Subcutaneous adipose tissue (tissue), 4 donors: ENCODE data around the gene PSTPIP2. TPM values are rescaled to one million over a fixed set of nuclear protein-coding genes. Genes with fewer than 3 reads are reported as not detected.

Experiments
- CTCF ChIP-seq: fragments of 450-650 bp; IDR thresholded peaks from one replicate; pipeline ENCODE4 v1.5.1; 2016; ENCODE audit warnings: low read depth, mild to moderate bottlenecking, control low read depth, antibody characterized with exemption, moderate library complexity
- total RNA-seq, 4 donors: library from RNA; depleted of rRNA; stranded (reverse); fragments of >200 nt; gene quantifications; one replicate each; pipeline ENCODE4 v1.1.0, GENCODE V29; 2016

The PSTPIP2 gene
- total RNA-seq, 4 donors from 2014 or later: 6.4 to 9.0 (median 8.0) TPM

- TF ChIP-seq CTCF: no peak
These were observed 25.9 kb upstream of the PSTPIP2 start, which contains the start of gene ATP5F1A for GRCh38 chr18:46097801-46098615. TSS of gene ATP5F1A (minus strand) at chr18:46098296. CDS start at chr18:46098231, 65 bp downstream.

DNA sequence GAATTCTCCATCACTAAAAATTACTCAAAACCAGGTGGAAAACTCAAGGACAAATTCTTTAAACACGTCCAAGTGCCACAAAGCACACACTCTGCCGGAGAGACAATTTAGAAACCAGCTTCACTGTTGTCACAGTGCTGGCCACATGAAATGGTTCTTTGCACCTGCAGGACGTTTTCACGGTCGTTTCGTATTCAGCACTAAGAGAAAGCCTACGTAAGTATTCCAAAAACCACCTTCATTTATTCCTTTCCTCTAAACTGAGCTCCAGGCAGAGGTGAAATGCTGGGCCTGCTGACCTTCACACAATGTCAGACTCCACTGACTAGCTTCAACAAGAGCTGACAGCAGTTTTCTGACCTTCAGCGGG lies 25.4 kb upstream of the PSTPIP2 start:
- no peak for TF ChIP-seq CTCF

- no peak for TF ChIP-seq CTCF
These were observed 24.7 kb upstream of the PSTPIP2 start for GRCh38 chr18:46096651-46097300.

- TF ChIP-seq CTCF: no peak
These were observed 23.5 kb upstream of the PSTPIP2 start for GRCh38 chr18:46095532-46095931.

DNA sequence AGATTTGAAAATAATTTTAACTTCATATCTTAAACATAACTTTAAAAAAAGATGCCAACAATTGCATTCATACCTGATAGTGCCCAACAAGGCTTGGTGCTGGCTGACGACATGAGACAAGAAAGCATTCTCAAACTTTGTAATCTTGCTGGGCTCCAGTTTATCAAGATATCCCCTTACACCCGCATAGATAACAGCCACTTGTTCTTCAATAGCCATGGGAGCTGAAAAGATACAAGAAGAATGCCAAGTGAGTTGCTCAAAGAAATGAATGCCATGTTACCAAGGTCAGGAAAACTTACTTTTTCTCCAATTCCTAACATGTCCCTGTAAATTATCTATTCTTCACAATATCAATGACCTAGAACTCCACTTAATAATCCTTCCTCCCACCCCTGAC lies 12.4 kb upstream of the PSTPIP2 start:
- no peak for TF ChIP-seq CTCF

DNA sequence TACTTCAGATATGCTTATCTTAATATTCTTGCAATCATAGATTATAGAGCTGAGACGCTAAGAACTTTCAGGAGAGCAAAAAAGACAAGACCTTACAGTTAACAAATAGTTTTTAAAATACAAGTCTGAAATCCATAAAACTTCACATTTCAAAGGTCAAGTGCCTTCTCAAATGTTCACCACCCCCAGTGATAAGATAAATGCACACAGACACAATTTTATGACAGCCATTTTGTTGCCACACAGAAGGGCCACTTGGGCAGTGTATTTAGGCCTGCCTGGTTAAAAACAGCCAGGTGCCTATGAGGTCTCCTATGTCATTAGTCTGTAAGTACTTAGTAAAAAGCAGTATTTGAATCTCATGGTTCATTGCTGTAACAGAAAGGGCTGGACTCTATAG lies 8.1 kb upstream of the PSTPIP2 start:
- TF ChIP-seq CTCF: no peak

DNA sequence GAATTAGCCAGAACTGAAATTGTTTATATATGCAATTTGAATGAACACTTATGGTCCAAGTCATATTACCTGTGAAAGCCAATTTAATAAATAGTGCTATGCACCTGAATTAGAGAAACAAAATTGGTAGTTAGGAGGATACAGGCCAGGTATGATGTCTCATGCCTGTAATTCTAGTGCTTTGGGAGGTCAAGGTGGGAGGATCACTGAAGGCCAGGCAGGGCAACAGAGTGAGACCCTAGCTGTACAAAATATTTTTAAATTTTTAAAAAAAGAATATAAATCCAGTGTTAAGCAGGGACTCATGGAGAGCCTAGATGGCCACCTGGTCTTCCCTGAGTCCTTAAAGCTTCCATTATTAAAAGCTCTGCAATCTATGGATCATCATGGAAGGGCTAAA lies 7.3 kb upstream of the PSTPIP2 start:
- TF ChIP-seq CTCF: no peak
